SU-DHL-6 (cell line): ENCODE results near the gene ITGA2B.

Experiments
- CTCF ChIP-seq: fragments of 200-600 bp; sonication (generic); IDR thresholded peaks from one replicate; pipeline ENCODE4 v1.5.1; 2017; ENCODE audit warnings: antibody characterized with exemption, mild to moderate bottlenecking, low read length, moderate library complexity; ENCODE audit not compliant: insufficient read depth, poor library complexity, severe bottlenecking
- EZH2phosphoT487 ChIP-seq: fragments of 200-600 bp; sonication (generic), shearing (Covaris generic); conservative IDR thresholded peaks from 2 replicates; pipeline ENCODE4 v1.6.1; 2018; ENCODE audit warnings: mild to moderate bottlenecking, antibody characterized with exemption, low read length, moderate library complexity, mixed read lengths

DNA sequence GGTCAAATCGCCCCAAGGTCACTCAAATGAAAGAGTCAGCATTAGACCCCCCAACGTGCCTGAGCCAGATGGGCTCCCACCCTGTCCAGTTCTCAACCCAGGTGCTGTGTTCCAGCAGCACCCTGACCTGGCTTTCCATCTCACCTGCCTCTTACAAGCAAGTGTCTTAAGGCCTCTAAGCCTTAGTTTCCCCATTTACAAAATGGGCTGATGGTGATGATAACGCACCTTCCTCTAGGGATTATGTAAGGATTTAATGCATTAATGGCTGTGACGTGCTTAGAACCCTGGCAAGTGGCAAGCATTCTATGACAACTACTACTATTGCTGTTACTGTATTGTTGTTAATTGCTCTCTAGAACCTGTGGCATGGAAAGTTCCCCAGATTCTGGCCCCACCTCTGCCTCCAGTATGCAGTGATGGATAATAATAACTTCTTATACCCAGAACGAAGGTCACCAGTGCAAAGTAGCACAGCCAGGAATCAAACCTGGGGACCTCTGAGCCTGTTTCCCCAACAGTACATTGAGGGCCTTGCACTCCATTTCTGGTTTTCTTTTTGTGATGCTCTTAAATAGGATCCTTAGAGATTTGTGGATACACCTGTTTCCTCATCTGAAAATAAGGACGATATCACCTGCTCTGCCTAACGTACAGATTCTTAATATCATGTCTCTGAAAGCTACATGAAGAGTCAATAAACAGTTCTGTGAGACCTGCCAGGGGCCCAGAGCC, 61.6 kb downstream of the ITGA2B start:
- TF ChIP-seq CTCF (no peak), EZH2phosphoT487 (no peak)
